Endothelial cell of umbilical vein (primary cell): Measurements from ENCODE around the gene ISY1.

Source experiments
- POLR2A ChIP-seq: IDR thresholded peaks from 2 replicates; pipeline ENCODE4 v1.6.1; 2012; ENCODE audit warnings: low read depth, mild to moderate bottlenecking, control low read depth, low read length
- POLR2AphosphoS5 ChIP-seq: IDR thresholded peaks from 2 replicates; pipeline ENCODE4 v1.6.1; 2012; ENCODE audit warnings: low read depth, mild to moderate bottlenecking, control low read depth, low read length, moderate library complexity; ENCODE audit not compliant: insufficient read depth
- TF ChIP-seq, protein P1 (sequence below), 2 donors: IDR thresholded peaks; 1 replicate in 1 of 2; 2 replicates in 1 of 2; pipeline ENCODE4 v1.5.1; 2011; ENCODE audit warnings: low read length in 2 of 2, mild to moderate bottlenecking in 2 of 2, moderate library complexity in 2 of 2, control low read depth in 1 of 2, inconsistent platforms in 1 of 2, low read depth in 1 of 2; ENCODE audit not compliant: insufficient read depth in 1 of 2; ENCODE audit errors: extremely low read depth in 1 of 2

DNA sequence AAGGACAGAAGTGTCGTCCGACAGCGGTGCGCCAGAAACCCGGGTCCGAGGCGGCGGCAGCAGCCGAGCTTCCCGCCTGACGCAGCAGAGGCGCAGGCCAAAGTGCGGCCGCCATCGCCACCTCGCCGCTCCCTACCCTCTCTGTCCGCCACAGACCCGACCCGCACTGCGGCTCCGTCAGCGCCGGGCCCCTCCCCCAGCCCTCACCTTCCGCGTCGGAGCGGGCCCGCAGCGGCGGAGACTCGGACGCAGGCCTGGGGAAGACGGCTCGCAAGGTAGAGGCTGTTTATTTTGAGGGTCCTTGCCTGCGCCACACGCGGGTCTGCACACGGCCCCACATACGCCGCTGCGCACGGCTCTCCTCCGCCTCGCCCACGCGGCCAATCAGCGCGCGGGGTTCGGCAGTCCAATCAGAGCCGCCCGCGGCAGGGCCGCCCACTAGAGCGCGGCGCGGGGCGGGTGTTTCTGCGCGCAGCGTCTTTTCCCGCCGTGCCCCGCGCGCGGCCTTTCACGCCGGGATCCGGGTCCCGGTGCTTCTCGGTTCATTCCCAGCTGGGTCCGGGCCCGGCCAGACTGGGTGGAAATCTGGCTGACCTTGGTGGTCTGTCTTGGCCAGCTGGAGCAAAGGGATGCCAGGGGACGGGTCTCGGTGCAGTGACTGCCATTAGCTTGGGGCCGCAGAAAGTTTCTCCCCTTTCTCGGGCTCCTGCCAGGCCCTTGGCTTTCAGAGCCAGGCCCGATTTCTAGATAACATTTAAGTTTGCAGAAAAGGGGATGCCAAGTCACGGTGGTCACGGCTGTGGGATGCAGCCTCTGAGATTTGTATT, 22.9 kb upstream of the ISY1 start, which contains the start of gene CNBP:
- TF ChIP-seq, protein P1, sequence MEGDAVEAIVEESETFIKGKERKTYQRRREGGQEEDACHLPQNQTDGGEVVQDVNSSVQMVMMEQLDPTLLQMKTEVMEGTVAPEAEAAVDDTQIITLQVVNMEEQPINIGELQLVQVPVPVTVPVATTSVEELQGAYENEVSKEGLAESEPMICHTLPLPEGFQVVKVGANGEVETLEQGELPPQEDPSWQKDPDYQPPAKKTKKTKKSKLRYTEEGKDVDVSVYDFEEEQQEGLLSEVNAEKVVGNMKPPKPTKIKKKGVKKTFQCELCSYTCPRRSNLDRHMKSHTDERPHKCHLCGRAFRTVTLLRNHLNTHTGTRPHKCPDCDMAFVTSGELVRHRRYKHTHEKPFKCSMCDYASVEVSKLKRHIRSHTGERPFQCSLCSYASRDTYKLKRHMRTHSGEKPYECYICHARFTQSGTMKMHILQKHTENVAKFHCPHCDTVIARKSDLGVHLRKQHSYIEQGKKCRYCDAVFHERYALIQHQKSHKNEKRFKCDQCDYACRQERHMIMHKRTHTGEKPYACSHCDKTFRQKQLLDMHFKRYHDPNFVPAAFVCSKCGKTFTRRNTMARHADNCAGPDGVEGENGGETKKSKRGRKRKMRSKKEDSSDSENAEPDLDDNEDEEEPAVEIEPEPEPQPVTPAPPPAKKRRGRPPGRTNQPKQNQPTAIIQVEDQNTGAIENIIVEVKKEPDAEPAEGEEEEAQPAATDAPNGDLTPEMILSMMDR (IDR thresholded peaks at IDR 0.05; ENCODE audit: extremely low read depth in 1 of 2, insufficient read depth in 1 of 2, low read depth in 1 of 2, low read length in 2 of 2): no peak
- TF ChIP-seq POLR2AphosphoS5 (peak; percentile 98), POLR2A (peak; percentile 96)
